ENCODE results near the gene NFASC. TPM values are rescaled to one million over a fixed set of nuclear protein-coding genes. Genes with fewer than 3 reads are reported as not detected.

NFASC gene
- total RNA-seq, 1 experiment from 2014 or later = 0.46 TPM

GRCh38 chr1:205061227-205061626 lies 190.6 kb downstream of the NFASC start:
- no peak for DNase-seq (ENCODE audit: low read depth)

- DNase-seq (ENCODE audit: low read depth) = peak; percentile 42
Measured at GRCh38 chr1:205061665-205062069, 191.0 kb downstream of the NFASC start.

- no peak for DNase-seq (ENCODE audit: low read depth)
Measured at GRCh38 chr1:205062319-205062718, 191.7 kb downstream of the NFASC start.

- DNase-seq (ENCODE audit: low read depth) = no peak
Measured at GRCh38 chr1:205062895-205063294, 192.2 kb downstream of the NFASC start.

DNA sequence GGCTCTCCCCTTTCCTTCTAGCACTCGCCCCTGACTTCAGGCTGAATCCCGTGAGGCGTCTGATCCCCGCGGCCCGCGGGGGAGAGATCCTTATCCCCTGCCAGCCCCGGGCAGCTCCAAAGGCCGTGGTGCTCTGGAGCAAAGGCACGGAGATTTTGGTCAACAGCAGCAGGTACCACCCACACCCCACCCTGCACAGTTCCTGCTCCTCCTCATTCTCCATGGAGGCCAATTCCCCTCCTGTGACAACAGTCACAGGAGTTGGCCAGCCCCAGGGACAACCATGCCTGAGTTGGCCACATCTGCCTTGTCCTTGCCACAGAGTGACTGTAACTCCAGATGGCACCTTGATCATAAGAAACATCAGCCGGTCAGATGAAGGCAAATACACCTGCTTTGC lies 193.6 kb downstream of the NFASC start:
- no peak for DNase-seq (ENCODE audit: low read depth)

GRCh38 chr1:205064741-205065316 lies 194.2 kb downstream of the NFASC start:
- DNase-seq (ENCODE audit: low read depth) = no peak

DNA sequence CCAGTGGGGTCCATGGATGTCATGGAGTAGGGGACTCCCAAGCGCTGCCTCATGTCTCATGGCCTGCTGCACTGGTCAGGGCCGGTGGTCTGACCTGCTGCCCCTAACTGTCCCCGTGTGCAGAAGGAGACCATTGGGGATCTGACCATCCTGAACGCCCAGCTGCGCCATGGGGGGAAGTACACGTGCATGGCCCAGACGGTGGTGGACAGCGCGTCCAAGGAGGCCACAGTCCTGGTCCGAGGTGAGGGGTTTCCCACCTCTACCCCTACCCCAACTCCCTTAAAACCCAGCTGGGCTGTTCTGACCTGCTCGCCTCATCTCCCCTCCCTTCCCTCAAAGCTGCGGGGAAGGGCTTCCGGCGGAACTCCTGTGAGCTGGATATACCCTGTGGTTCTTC lies 195.0 kb downstream of the NFASC start:
- no peak for DNase-seq (ENCODE audit: low read depth)

DNA sequence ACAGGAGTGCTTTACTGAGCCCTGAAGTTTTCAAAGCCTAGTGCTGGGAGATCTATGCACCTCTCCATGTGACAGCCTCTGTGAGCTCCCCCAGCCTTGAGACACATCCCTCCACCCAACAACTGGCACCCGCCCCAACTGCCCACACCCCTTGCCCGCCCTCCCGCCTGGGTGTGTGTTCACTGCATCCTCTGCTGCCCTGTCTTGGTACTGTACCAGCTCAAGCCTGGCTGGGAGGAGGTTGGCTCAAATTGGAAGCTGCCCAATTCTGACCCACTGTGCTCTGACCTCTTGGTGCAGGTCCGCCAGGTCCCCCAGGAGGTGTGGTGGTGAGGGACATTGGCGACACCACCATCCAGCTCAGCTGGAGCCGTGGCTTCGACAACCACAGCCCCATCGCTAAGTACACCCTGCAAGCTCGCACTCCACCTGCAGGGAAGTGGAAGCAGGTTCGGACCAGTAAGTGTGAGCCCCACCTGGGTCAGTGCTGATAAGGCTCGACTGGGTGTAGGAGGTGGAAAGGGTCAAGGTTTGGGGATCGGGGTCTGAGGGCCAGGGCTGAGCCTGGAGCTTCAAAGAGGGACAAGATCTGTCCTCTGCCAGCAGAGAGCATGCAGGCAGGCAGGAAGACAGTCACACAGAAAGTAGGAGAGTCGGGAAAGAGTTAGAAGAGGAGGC lies 195.6 kb downstream of the NFASC start:
- no peak for DNase-seq (ENCODE audit: low read depth)

DNA sequence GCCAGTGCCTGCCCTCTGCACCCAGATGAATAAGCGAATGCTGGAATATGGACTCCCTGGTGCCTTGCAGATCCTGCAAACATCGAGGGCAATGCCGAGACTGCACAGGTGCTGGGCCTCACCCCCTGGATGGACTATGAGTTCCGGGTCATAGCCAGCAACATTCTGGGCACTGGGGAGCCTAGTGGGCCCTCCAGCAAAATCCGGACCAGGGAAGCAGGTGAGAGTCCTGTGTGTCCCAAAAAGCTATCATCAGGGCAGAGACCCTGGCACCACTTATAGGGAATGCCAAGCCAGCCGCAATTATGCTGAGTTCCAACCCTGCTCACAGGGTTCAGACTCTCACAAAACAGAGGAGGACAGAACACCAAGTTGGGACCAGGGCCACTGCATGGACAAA lies 196.4 kb downstream of the NFASC start:
- DNase-seq (ENCODE audit: low read depth) = no peak

- DNase-seq (ENCODE audit: low read depth) = no peak
Measured at GRCh38 chr1:205068001-205068400, 197.3 kb downstream of the NFASC start.

GRCh38 chr1:205068457-205069040 lies 197.9 kb downstream of the NFASC start:
- no peak for DNase-seq (ENCODE audit: low read depth)

- DNase-seq (ENCODE audit: low read depth) = no peak
Measured at GRCh38 chr1:205069371-205070125, 198.9 kb downstream of the NFASC start.

DNA sequence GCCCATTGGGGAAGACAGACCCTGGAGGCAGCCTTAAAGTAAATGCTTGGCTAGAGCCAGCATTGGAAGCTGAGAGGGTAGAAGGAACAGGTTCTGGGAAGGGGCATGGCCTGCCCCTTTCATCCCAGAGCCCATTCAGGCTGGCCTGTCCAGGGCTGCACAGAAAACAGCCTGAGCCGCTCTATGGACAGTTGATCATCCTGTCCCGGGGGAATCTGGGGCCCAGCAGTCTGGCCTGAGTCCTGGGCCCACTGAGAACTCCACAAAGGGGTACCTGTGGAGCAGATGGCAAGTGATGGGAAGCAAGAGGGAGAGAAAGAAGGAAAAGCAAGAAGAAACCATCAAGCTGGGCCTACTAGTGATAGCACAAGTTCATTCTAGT lies 200.4 kb downstream of the NFASC start:
- DNase-seq (ENCODE audit: low read depth) = no peak

GRCh38 chr1:205071801-205072200 lies 201.1 kb downstream of the NFASC start:
- no peak for DNase-seq (ENCODE audit: low read depth)

- DNase-seq (ENCODE audit: low read depth) = no peak
Measured at GRCh38 chr1:205072286-205072685, 201.6 kb downstream of the NFASC start.

Other genes starting within 250 kb of the NFASC start
- gene LRRN2, start 185.1 kb upstream of the NFASC start, total RNA-seq (2014; rRNA removed) = not detected in 2 replicates
- gene CNTN2, start 172.3 kb downstream of the NFASC start, total RNA-seq (2014; rRNA removed) = not detected in 2 replicates
- gene TMEM81, start 213.6 kb downstream of the NFASC start, total RNA-seq (2014; rRNA removed) = 1.4 and 2.2 TPM in 2 replicates